Cerebellar nuclear complex (tissue), 1 donor: ENCODE measurements around the gene ASPN.

Experiments
- DNase-seq, 2 experiments: peaks; one replicate each; lab custom pipeline; 2025; lab: John Stamatoyannopoulos, UW

ASPN gene

DNA sequence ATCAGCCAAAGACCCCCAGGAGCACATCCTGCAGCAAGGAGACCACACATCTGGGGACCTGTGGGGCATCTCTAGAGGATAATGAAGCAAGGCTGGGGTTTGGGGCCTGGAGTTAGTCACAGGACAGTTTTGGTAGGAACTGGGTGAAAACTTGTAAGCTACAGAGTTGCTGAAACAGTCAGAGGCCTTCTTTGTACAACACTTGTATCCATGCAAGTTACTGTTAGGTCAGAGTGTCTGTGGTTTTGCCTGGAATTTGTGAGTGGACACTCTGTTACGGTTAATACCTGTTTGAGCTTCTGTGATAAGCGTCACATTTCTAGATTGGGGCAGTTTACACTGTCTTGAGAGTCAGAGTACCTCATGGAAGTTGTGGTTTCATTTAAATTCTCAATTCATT, 22.6 kb upstream of the ASPN start:
- no peak for DNase-seq

DNA sequence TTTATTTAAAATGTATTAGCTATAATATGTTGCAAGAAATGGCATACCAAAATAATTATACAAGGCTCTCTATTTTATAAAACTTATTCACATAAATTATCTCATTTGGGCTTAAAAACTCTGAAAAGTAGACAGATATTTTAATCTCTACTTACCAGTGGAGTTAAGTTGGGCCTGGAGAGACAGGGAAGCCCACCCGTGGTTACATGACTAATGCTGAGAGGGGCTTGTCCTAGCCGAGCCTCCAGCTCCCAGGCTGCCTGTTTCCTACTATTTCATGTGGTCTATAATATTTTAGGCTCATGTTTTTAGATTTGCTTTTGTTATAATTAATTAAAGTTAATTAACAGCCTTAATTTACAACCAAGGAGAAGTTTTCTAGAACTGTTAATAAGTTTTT, 20.9 kb upstream of the ASPN start:
- no peak for DNase-seq

DNA sequence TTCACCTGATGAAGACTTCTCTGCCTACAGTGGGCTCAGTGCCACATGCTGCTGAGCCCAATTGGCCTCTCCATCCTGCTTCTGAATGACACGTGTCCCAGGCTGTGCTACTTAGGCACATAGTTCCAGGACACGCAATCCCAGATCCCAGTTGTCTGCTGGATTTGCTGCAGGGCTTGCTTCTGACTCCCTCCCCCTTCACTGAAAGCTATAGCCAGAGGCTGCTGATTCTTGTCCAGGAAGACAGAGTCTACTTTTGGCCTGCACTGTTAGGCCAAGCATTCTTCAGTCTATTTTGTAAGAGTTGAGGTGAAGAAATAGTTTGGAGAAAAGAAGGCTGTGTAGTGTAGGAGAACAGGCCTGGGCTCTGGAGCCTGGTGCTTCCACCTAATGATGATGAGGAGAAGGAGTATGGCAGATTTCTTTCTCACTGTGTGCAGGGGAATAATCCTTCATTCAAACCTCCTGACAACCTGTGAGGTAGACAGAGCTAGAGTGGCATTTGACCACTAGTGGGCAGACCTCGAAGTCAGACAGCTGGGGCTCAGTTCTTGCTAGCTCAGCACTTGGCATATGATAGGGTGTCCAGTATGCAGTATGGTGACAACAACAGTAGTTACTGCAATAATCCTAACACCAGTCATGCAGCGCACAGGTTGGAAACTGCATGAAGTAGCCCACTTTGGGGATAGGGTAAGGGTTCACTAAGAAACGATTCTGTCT, 19.5 kb upstream of the ASPN start:
- DNase-seq, result no peak

DNA sequence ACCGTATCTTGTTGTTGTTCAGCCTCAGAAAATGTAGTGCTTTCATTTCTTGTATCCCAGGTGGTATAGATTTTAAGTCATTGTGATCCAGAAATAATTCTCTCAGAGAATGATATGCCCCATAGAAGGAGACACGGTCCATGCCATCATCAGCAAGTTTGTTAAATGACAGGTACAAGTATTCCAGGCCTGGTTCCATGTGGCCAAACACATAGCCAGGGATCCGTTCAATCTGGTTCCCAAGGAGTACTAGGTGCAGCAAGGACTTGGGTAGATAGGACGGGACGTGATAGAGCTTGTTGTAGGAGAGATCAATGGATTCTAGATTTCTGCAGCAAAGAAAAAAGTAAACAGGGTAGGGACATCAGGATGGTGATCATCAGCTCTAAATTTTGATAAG, 18.4 kb upstream of the ASPN start:
- DNase-seq, result no peak

DNA sequence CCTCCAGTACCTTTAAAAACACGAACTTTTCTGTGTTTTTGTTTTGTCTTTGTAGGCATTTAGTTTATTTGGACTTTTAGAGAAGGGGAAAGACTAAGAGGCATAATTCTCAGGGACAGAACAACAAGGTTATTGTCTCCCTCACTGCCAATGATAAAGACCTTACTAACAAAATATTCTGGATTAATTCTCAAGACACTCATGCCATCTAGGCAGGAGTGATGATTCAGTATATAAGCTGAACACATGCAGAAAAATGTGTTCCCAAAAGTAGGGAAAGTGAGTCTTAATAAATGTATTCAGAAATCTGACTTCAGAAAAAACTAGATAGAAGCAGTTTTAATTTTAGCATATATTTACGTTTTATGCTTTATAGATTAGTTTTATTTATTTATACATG, 17.4 kb upstream of the ASPN start:
- DNase-seq, result no peak

DNA sequence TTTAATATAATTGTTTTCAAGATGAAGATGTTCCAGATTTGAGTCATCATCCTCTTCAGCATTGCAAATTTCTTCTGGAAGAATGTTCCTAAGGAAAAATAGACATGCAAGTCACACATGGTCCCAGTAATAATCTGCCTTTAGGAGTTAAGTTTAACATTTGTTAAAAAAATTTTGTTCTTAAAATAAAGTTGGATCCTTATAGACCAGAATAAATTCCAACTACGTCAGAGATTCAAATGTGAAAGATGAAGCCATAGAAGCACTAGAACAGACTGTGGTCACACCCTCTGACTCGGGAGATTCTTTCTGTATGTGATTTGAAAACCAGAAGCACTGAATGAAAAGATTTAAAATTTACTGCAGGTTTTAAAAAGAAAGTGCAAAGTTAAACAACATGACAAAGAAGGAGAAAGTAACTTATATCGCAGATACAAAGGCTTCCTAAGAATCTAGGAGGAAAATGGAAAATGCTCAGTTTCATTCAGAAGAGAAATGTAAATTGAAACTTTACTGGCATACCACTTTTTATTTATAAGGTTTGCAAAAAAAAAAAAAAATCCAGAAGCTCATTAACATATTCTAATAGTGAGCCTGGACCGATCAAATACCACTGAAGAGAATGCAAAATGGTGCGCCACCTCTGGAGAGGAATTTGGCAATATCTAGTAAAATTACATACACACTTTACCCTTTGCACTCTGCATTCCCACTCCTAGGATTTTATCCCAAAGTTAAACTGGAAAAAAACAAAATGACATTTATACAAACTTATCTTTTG, 14.3 kb upstream of the ASPN start:
- DNase-seq, result no peak

DNA sequence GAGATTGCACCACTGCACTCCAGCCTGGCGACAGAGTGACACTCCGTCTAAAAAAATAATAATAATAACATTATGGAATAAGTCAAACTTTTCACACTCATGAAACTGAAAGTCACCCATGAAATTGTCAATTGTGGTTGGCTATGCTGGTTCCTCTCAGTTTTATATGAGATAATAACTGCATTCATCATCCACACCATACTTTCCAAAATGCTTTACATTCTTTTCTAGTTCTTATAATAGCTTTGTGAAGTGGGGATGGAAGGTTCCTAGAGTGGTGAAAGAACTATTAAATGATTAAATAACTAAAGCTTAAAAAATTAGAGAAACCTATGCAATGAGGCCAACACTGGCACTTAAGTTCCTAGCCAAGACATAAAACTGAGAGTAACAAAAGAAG, 12.6 kb upstream of the ASPN start:
- no peak for DNase-seq

DNA sequence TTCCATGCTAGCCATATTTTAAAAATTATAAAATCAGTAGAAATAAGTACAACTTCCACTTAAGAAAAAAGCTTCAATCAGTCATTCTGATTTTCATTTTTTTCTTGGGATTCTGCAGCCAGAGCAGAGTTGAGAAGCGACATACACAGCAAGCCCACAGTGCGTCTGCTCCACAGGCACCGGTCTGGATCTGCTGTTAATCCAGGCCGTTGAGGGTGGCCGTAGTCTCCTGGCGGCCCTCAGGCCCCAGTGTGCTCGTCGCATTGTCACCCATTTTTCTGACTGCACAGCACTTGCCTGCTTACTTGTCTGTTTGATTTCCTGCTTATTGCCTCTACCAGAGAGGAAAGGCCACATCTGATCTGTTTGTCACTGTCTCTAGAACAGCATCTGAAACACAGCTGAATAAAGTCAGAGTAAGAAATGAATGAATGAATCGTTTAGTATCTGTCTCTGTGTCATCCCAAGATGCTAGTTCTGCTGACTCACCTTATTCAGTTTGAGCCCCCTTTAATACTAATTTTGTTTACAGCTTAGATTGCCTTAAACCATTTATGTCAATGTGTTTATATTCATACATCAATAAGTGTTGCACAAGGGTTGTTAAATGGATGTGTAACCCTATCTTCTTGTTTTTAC, 11.6 kb upstream of the ASPN start:
- no peak for DNase-seq

DNA sequence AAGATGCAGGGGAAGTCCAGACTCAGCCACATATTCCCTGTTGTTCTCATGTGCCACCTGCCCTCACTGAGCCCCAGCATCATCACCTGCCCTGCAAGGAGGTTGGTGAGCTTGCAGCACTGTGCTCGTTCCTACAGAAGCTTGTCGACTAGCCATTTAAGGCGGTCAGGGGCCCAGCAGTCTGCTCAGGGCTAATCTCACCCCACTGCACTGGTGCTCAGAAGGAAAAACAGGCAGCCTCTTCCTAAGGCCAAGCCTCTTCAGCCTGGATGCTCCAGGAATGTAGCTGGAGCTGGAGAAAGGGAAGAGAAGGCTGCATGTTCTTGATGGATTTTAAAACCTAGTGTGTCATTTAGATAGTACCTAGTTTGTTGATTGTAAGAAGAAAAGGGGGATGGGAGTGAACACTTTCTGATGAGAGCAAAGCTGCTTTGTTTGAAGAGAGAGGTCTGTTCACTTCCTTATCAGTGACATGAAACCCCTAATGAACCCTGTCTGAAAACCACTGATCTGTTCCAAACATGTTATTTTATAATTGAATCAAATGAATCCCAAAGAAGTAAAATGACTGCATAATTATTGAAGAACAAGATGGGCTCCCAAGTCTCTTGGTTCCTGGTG, 10.6 kb upstream of the ASPN start:
- DNase-seq, result no peak

DNA sequence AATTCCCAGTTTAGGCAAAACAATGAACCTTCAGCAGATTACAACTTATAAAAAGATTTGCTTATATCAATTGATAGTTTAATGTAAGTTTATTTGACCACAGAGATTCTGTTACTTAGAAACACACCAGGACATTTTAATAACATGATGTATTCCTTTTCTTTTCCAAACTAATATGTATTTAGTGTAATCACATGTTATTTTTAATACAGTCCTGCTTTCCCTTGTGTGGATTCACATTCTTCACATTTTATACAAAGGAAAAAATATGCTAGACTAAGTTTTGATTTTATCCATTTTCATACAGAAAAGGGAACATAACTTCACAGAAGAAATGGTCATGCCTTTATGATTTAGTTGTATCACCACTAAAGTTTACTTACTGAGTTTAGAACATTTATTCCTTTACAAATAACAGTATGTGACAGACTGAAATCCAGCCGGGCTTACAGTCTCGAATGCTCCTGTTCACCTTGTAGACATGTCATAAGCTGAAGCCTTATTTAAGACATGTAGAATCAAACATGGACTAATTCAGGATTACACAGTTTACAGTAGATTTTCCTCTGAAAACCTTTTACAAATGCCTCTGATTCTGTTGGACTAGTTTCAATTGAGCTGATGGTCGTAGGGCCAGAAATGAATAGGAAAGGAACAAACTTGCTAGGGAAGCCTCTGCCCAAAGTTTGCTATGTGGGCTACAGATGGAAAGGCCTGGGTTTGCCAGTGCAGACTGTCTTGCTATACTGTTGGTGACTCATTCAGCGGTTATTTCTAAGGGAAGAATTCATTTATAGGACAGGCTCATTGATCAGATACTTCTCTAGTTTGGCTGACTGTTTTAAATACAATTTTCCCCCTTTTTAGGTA, 6.6 kb upstream of the ASPN start:
- DNase-seq, result no peak

DNA sequence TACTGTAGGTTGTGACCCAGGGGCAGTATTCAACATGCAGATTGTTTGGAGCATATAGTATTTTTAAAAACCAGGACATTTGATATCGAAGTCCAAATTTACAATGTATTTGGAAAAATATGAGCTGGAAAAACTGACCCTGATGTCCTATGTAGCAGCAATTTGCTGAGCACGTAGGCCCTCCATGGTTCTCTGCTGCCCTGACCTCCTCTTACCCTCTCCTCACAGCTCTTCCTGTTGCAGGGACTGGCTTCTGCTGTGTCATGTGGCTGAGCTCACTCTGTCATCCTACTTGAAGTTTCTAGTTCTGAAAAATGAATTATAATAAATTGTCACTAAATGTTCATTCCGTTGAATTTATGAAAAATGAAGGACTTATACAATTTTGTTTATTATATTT, 4.1 kb upstream of the ASPN start:
- DNase-seq, result no peak

DNA sequence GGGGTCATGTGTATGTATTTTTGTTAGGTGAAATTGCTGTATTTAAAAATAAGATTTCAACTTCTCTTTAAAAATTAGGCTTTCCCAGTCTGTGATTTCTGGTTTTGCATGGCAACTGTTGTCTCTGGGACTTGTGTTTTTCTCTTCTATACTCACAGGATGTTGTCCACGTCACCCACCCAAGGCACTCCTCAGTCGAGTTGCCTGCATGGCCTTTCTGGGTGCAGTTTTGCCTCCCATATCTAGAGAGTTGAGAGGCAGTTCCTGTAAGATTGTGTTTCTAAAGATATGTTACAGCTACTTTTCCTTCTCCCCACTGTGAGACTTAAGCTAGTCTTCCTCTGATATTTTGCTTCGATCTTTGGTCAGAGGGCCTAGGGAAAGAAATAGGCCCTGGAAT, 2.3 kb upstream of the ASPN start:
- no peak for DNase-seq

DNA sequence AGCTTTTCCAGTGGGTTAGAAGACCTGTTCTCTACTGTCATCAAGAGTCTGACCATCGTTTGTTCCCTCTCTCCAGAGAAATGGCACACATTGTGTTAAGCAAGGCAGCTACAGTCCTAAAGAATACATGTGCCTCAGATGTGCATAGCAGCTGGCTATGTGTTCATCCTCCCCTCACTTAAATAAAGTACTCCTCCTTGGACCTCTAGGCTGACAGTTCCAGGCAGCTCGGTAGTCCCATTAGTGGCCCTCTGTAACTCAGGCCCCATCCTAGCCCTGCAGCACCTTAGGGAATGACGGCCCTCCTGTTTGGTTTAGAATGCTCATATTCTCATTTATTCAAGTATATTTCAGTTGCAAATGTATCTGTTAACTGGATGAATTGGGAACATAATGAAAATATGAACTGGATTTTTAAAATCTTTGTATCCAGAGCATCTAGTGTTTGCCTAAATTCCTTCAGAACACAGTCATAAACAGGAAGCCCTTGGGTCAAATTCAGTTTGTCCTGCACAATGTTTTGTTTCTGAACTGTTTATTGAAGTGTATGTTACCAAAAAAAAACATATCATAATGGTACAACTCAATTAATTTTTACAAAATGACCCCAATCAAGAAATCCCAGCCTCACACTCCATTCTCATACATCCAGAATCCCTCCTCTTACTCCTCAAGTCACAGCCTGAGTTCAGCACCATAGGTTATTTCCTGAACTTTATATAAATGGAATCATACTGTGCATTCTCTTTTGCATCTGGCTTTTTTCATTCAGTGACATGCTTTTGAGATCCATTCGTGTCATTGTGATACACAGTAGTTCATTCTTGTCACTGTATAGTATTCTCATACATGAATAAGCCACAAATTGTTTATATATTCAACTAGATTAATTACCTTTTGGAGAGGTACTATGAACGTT, 1.6 kb upstream of the ASPN start:
- no peak for DNase-seq

DNA sequence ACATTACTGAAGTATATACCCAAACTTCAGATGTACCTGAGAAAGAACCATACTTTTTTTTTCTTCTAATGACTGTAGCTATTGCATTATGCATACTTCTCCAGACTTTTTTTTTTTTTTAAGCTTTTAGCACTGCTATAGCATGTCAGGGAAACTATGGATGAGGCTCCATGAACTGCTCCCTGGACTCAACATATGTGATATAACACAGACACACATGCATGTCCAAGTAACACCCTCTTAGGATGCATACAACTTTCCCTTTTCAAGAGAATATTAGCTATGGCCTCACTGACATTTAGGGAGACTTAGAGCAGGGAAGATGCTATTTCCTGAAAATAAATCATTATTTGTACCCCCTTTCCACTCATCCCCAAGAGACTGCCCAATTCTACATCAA, 499 bp upstream of the ASPN start:
- no peak for DNase-seq

DNA sequence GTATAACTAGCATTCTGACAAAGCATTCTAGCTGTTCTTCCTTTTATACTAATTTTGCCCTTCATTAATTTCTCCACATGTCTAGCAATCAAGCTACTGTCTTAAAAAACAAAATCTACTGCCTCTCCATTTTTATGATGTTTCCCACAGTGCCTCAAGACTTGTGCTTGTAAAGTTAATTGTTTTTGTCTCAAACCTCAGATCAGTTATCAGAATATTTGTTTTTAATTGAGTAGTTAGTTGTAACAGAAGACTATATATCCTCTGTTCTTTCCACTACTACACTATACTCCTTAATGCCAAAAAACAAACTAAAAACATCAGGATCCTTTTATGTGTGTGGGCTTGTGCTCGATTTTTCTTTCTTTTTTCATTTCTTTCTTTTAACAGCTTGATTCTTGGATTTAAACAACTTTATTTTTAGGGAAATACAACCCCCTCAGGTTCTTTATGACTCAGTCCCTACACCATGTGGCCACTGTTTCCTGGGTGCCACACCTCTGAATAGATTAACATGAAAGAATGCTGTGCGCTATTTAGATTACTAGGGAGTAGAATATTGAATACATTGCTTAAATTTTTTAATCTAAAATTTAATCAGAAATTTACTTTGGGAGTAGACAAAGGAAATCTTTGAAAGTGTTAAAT, 1.2 kb downstream of the ASPN start:
- no peak for DNase-seq

DNA sequence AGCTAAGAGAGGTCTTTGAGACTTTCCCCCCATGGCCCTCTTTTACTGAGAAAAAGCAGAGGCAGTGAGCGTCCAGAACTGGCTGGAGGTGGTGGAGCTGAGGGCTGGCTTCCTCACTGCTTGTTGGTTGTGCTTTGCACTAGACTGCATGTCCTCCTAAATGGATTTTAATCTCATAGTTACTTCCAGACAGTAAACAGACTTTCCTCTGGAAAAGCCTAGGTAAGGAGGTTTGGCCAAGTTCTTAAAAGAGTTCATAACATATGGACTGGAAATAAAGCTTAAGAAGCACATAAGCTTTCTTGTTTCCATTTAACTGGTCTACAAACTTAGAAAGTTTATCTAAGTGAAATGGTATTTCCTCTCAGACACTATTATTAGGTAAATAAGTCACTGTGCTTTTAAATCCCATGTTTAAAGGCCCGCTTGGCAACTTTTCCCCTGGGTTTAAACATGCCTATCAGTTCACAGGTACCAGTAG, 2.0 kb downstream of the ASPN start:
- DNase-seq, result no peak

DNA sequence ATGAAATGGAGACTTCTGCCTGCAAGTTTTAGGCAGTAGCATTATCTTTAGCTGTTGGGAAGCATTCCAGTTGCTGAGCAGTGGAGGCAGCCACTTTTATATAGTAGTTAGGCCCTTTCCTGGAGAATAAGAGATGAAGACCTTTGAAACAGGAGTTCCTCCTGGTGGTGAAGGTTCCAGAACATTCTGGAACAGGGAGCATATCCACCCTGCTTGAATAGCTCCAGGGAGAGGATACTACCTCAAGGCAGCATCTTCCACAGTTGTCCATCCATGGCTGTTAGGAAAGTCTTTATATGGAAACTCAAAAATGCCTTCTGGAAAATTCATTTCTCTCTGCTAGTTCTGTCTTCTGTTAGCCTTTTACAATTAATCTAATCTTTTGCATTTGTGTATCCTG, 3.0 kb downstream of the ASPN start:
- DNase-seq, result no peak

DNA sequence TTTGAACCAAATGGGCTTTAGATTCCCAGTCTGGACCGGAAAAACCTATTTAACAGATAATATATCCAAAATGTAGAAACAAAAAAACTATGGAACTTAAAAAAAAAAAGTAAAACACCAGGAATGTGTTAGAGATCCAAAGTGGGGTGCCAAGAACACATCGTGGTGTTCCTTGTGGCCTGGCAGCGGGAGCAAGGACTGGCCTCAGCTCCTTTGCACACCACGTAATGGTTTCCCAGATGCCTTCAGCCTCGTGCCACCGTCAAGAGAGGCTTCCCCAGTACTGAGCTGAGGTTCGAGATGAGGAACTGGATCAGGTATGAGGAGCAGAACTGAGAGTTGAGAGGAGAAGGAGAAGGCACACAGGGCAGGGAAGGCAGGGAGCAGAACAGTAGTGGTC, 3.5 kb downstream of the ASPN start:
- no peak for DNase-seq

DNA sequence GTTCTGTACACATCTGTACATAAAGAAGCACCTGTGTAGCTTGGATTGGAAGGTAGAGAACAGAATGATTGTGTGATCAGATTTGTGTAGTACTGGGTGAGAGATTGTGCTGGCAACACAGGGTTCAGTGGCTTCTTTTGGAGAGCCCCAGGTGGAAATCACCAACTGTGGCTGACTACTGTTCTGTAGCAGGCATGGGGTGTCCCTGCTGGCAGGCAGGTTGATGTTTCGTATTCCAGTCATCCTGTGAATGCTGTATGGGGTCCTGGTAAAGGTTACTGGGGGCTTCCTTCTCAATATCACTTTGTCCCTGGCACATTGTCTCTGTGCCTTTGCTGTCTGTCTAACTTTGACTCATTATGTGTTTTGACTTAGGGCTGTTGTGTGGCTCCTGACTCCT, 5.3 kb downstream of the ASPN start:
- no peak for DNase-seq

DNA sequence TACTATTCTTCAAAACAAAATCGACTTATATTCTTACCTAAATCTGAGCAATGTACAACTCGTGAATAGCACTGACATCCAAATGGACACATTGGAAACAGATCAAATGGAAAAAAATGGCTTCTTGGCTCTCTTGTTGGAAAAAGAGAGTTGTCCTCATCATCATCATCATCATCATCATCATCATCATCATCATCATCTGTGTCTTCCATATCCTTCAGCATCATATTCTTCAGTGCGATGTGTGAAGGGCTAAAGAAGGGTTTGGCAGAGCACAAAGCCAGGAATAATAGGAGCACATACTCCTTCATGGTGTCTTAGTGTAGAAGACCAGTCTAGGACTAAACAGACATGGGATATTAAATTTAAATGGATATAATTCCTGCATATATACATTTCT, 7.7 kb downstream of the ASPN start:
- DNase-seq, result no peak
